HG03095 (cell line): ENCODE results near the gene BMAL1.
"Not testable (repeated sequence)": the region's sequence is repeated elsewhere in the genome, so short reads cannot be mapped to it uniquely, and the experiment has no call there.

ENCODE experiments used
- ATAC-seq: cut with Tn5 transposase; IDR thresholded peaks from one replicate; pipeline ENCODE4 v1.9.1; 2021; ENCODE audit warnings: moderate library complexity; ENCODE audit not compliant: unreplicated experiment

BMAL1 gene

DNA sequence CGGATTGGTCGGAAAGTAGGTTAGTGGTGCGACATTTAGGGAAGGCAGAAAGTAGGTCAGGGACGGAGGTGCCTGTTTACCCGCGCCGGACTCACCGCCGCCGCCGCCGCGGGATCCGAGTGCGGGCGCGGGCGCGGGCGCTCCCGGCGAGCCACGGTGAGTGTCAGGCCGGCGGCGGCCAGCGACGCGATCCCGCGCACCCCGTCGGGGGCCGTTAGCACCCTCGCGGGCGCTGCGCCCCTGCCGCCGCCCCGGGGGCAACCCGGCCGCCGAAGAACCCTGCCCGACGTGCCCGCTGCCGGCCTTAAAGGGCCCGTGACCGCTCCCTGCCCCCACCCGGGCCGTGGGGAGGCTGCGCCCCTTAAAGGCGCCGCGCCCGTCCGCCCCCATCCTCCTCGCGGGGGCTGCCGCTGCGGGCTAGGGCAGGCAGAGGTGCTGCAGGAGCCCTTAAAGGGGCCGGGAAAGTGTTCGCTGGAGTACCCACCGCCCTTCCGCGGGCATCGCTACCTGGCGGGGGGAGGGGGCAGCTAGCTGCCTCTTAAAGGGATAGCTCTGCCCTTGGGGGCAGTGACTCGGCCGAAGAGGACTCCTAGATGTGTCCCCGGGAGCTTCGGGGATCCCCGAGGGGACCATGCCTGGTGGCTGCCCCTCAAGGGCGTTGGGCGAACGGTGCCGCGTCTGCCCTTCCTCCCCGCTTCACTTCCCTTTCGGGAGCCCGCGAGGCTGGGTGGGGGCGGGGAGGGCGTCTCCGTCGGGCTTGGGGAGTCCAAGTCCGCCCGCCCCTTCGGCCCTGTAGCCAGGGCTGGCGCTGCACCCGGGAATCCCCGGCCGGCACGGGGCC lies at the start of gene BMAL1:
TSS of gene BMAL1 (plus strand) at position 23 of the 841 bp plus-strand sequence. CDS start 76,519 bp downstream, outside the sequence.
- peak; percentile 18 for ATAC-seq

- ATAC-seq, result no peak
These were observed 49.0 kb upstream of the BMAL1 start for GRCh38 chr11:13228572-13228971.

- ATAC-seq, result no peak
These were observed 48.5 kb upstream of the BMAL1 start for GRCh38 chr11:13229136-13229535.

DNA sequence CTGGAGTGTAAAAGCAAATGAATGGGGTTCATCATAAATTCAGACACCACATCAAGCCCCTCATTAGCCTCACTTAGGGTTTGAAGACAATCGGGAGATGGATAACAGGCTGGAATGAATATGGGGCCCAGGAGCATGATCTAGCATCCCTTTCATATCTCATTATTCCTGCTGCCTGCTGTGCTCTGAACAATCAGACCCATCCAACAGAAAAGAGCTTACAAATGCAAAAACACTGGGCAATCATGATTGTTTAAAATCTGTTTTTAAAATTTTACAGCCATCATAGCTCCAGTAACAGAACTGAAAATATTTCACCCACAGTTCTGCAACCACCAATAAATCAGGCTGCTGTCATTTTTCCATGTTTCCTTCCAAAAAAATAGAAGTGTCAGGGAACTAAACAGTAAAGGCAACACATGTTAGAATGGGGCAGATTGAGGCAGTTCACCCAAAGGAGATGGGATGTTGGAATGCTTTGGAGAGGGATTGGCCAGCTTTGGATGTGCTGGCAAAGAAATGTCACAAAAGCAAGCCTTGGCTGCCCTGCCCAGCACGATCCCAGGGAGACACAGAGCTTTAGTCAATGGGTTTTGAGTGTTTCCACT lies 47.8 kb upstream of the BMAL1 start:
- ATAC-seq, result no peak

- no peak for ATAC-seq
These were observed 44.3 kb upstream of the BMAL1 start for GRCh38 chr11:13233173-13233745.

GRCh38 chr11:13235895-13236294 lies 41.7 kb upstream of the BMAL1 start:
- ATAC-seq, result no peak

GRCh38 chr11:13236626-13237025 lies 41.0 kb upstream of the BMAL1 start:
- ATAC-seq, result no peak

DNA sequence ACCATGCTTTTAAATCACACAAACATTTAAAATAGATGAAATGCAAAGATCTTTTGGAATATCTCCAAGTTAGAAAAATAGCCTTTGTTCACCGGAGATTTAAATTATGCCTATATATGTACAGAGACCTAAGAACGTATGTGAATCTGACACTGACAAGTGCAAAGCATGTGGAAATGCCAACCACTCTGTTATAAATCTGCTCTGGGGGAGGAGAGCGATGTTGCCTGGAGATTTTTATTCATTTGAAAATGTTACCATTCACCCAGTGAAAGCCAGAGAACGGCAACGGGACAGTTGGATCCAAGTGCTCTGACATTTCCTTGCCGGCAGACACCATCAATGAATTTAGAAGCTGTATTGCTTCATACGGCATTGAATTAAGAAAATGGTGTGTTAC lies 39.8 kb upstream of the BMAL1 start:
- ATAC-seq, result no peak

DNA sequence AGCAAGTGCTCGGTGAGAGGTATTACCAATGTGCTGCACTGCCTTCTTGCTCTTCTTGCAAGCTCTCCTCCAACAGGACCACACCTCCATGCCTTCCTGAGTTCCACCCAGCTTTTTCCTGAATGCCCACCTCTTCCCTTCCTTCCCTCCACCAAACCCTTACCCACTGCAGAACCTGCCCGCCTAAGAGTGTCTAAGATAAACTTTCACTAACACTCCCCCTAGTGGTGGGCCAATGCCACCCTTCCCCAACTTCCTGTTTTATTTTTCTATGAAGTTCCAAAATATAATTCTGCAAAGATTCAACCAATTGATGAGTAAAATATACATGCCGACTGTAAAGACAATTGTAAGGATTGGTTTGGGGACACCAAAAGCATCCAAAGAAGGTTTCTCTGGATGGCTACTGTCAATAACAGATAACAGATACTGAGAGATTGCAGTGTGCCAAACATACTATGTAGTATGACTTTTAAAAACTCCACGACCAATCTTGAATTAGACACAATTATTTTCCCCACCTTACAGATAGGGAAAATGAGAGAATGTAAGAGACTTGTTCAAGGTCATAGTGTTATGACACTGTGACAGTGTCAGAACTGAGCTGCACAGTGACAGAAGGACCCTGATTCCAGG lies 38.6 kb upstream of the BMAL1 start:
- ATAC-seq, result peak; percentile 55

DNA sequence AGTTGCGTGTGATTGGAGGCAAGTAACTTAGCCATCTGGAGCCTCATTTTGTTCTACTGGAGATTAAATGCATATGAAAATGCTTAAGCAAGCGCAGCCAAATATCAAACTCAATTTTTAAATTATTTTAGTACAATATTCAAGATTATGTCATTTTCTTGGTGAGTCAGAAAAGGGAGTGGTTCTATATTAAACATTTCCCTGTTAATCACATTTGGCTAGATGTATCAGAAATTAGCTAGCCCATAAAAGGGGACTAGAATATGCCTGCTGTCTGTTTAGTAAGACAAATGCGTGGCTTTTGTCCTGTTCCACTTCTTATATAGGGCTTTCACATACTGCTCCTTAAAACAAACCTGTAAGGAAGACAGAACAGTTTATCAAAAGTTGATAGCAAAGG lies 35.0 kb upstream of the BMAL1 start:
- no peak for ATAC-seq

- no peak for ATAC-seq
These were observed 29.8 kb upstream of the BMAL1 start for GRCh38 chr11:13247606-13248296.

GRCh38 chr11:13249177-13249576 lies 28.4 kb upstream of the BMAL1 start:
- no peak for ATAC-seq

- ATAC-seq, result no peak
These were observed 27.6 kb upstream of the BMAL1 start for GRCh38 chr11:13249992-13250391.

- no peak for ATAC-seq
These were observed 25.6 kb upstream of the BMAL1 start for GRCh38 chr11:13251966-13252365.

DNA sequence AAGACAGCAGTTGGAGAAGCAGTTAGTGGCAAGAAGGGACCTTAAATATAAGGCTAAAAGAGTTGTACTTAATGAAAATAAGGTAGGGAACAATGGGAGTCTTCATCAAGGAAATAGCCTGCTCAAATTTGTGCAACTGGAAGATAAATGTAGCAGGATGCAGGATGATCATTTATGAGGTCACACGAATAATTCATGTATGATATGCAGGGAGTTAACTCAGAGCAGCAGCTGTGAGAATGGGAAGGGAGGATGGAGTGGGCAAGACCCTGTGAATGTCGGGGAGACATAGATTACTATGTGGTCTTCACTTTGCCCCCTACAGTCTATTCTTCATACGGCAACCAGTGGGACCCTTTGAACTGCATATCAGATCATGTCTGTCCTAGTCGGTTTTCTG lies 25.2 kb upstream of the BMAL1 start:
- no peak for ATAC-seq

GRCh38 chr11:13256216-13256615 lies 21.4 kb upstream of the BMAL1 start:
- no peak for ATAC-seq

DNA sequence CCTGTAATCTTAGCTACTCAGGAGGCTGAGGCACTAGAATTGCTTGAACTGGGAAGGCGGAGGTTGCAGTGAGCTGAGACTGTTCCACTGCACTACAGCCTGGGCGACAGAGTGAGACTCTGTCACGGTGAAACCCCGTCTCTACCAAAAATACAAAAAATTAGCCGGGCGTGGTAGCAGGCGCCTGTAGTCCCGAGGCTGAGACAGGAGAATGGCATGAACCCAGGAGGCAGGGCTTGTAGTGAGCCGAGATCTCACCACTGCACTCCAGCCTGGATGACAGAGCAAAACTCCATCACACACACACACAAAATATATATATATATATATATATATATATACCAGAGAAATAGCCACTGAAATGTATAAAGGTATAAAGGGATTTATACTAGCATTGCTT lies 19.5 kb upstream of the BMAL1 start:
- ATAC-seq, result not testable (repeated sequence)

GRCh38 chr11:13258855-13259254 lies 18.7 kb upstream of the BMAL1 start:
- ATAC-seq, result no peak

GRCh38 chr11:13259374-13259773 lies 18.2 kb upstream of the BMAL1 start:
- ATAC-seq, result no peak

DNA sequence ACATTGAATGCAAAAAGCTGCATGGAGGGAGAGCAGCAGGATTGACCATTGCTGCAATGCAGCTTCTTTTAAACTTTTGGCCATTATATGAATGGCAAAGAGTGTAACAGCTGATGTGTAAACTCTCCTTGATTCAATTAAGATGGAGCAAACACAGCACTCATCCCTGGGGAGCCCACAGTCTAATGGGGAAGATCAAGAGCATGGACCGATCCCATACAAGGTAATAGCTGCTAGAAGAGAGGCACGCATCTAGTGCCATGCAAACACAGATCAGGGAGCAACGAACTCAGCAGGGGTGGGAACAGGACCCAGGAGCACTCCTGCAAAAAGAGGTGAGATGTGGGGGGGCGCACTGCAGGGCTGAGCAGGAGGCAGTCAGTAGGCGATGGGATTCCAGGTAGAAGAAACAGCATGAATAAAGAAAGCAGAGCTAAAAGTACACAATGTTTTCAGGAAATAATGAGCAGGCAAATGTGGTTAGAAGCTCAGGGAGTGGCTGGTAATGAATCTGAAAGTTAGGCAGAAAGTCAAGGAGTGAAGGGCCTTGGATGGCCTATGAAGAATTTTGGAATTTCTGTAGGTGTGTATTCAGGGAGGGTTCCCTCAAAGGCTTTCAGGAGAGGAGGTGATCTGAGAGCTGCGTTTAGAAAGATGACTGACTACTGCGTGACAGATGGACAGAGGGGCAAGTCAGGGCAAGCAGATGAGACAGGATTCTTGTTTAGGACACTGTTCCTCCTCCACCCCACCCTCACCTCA lies 17.2 kb upstream of the BMAL1 start:
- no peak for ATAC-seq
